SKM-1 (cell line): ENCODE results near the gene TAL2.

ENCODE experiments used
- DNase-seq: peaks from one replicate; lab custom pipeline; 2025; ENCODE audit not compliant: unreplicated experiment; lab: John Stamatoyannopoulos, UW

The TAL2 gene

GRCh38 chr9:105662184-105663104 lies at the start of gene TAL2:
Gene TAL2 (plus strand): TSS chr9:105662457. CDS start chr9:105662497, 40 bp downstream.
- no peak for DNase-seq

GRCh38 chr9:105621001-105621400 lies 41.3 kb upstream of the TAL2 start:
- DNase-seq = no peak

GRCh38 chr9:105625088-105625487 lies 37.2 kb upstream of the TAL2 start:
- DNase-seq = no peak

DNA sequence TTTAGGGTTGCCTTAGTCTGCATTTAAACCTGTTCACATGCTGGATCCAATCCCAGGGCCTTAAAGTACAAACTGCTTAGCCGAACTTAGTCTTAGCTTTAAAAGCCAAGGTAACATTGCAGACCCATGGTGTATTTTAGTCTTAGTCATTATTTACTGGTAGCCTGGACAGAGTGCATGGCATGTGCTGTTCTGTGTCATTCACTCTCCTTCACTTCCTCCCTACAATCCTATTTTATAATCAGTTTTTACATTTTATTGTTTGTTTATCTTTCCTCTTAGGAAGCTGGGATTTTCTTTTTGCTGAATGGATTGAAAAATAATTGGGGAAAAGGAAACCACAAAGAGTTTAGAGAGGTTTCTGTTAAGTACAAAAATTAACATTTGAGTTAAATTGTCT lies 29.4 kb upstream of the TAL2 start:
- no peak for DNase-seq

DNA sequence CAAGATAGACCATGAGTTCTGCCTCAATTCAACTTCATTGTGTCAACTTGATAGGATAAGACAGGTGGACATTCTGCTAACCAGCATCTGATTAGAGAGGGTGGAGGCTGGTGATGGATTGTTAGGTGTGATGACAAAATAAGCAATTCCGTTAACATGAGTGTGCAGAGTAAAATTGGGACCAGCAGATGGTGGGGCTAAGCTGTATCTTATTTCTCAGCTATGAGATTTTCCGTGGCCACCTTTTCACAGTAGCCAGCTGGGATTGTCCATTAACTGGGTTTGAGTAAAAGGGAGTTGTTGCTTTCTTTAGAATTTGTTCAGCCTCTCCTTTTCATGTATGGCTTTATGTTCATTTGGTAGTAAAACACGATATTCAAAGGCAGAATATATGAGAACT lies 28.8 kb upstream of the TAL2 start:
- DNase-seq = no peak

GRCh38 chr9:105636331-105636730 lies 25.9 kb upstream of the TAL2 start:
- no peak for DNase-seq

DNA sequence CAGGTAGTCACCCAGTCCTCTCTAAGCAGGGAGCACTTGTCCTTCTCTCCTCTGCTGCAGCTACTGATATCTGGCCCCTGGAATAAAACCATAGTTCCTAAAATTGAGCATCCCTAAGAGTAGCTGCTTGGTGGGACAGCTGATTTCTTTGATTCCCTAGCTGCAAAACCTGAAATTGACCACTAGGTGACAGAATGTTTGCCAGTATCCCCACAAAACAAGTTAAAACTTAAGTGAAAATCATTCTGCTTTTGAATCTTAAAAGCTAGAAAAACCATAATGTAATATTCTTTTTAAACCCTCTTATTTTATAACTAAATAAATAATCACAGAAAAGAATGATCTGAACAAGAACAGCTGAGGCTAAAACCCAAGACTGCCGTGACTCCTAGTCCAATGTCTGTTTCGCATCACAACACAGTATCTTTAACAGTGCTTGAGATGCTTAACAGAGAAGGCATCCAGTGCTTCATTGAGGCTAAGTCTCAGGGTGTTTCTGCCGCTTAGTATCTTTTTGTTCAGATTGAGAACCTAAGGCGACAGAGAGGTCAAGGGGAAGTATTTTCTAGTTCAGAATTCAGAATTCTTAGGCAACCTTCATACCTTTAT lies 24.4 kb upstream of the TAL2 start:
- DNase-seq = no peak

- no peak for DNase-seq
Observed at GRCh38 chr9:105639936-105640335, 22.3 kb upstream of the TAL2 start.

- no peak for DNase-seq
Observed at GRCh38 chr9:105643795-105644194, 18.5 kb upstream of the TAL2 start.

DNA sequence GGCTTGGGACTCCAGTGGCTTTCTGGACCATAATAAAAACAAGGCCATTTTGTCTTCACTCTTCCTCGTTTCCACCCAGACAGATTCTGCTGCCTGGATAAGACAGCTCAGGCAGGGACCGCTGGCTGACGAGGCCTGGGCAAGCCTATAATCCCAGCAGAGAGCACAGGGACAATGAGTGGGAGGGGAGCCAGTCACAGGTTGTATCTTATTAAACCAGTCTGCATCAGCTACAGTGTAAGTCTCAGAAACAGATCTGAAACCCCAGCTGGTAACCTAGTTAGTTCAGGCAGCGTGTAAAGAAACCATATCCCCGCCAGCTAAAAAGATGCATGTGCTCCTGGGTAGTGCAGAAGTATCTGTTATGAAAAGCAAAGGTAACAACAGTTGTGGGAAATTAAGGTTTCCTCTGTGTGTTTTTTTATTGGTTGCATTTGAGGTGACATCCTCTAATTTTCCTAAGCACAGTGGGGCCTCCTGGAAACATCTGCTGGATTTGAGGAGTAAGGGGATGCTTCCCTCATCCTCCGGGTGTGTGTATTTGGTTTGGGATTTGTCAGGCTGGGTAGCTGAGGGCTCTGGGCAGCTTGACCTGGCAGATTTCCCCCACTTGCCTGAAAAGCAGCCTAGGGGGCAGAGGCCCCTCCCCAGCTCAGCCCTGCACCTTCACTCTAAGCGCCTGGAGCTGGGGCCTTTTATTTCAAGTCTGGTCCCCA lies 15.2 kb upstream of the TAL2 start:
- DNase-seq = no peak

GRCh38 chr9:105647595-105648349 lies 14.5 kb upstream of the TAL2 start:
- DNase-seq = no peak

GRCh38 chr9:105651806-105652205 lies 10.5 kb upstream of the TAL2 start:
- no peak for DNase-seq

- no peak for DNase-seq
Observed at GRCh38 chr9:105656131-105656921, 5.9 kb upstream of the TAL2 start.

GRCh38 chr9:105658351-105658750 lies 3.9 kb upstream of the TAL2 start:
- no peak for DNase-seq

GRCh38 chr9:105661011-105661410 lies 1.2 kb upstream of the TAL2 start:
- no peak for DNase-seq

DNA sequence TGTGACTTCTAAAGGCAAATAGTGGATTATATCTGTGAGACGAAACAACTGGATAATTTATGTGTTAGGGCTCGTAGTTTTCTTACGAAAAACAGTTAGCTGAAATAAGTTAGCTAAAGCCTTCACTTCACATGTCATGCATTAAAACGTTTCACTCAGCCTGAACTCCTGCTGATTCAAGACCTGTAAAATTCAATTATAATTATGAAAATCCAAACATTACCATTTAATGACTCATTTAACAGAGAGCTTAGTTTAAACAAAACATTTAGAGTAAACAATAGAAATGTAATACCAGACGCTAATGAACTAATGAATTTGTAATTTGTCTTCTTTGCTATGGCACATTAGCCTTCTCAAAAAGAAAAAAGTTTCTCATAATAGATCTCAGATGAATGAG lies 1.7 kb downstream of the TAL2 start:
- DNase-seq = no peak

GRCh38 chr9:105667867-105668266 lies 5.6 kb downstream of the TAL2 start:
- no peak for DNase-seq

DNA sequence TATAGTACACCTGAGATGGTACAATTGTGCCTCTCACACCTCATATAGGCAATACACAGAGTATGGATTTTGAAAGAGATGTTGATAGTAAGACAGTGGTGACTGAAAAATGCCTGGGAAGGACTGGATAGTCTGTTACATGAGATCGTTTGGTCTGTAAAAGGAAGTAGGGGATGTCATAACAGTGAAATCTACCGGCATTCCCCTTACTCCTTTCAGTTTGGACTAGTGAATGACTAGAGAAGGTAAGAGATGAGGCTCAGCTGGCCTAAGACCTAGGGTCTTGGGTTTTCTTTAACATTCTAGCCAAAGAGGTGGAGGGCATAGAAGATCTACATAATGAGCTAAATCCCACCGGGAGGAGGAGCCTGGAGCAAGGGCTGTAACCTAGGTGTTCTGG lies 8.1 kb downstream of the TAL2 start:
- no peak for DNase-seq

DNA sequence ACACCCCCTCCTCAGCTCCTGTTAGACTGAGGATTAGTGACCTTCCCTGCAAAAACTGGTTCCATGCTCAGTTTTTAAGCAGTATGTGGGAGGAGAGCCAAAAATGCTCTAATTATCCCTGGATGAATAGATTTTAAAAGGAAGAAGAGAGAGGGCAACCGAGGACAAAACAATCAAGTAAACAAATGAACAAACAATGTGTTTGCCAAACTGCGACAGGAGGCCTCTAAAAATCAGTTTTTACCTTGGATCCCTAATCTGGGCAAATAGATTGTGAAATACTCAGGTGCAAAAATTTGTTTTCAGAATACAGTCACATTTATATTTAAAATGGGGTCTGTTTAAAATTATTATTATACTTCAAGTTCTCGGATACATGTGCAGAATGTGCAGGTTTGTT lies 8.5 kb downstream of the TAL2 start:
- no peak for DNase-seq

- peak; percentile 62 for DNase-seq
Observed at GRCh38 chr9:105672711-105673234, 10.5 kb downstream of the TAL2 start.
